Stimulated activated CD4-positive, alpha-beta T cell treated with anti-CD3 and anti-CD28 coated beads, Interleukin-15, amount 100 ng/mL, for 48 hours (primary cell): ENCODE results near the gene SPI1.
"Not testable (repeated sequence)": the region's sequence is repeated elsewhere in the genome, so short reads cannot be mapped to it uniquely, and the experiment has no call there.

Experiments
- DNase-seq, 2 donors: peaks; one replicate each; pipeline ENCODE4 v3.0.0-alpha.2; 2020; ENCODE audit warnings: low read depth in 2 of 2

Gene SPI1

GRCh38 chr11:47326198-47326597 lies 52.1 kb downstream of the SPI1 start:
- no peak for DNase-seq

DNA sequence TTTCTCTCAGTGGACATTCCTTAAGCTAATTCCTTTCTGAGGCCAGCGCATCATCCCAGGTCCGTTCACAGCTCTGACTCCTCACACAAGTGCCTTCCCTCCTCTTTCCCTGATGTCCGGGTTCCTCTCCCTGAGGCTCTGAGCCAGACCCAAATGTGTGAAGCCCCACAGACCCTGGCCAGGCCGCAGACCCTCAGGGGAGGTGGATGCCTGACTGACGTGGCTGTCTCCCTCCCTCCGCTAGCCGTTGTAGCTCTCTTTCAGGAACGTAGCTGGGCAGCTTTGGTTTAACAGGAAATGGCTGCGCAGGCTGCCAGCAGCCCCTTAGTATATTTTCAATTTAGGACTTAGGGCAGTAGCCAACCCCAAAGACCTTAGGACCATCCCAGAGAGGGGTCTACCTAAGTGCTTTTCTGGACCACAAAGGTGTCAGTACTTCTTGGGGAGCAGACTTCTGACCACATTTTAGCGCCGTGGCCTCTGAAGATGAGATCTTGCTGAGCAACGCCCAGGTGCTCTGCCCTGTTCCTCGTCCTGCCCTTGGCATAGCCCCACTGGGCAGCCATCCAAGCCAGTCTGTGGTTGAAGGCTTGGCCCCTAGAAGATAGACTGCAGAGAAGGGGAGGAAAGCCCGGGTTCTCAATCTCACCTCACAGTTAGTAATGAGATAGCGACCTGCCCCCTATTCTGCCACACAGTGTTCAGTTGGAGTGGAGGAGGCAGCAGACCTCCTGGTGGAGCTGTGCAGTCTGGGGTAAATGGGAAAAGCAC lies 52.9 kb downstream of the SPI1 start:
- no peak for DNase-seq

GRCh38 chr11:47324520-47324919 lies 53.8 kb downstream of the SPI1 start:
- DNase-seq: no peak

DNA sequence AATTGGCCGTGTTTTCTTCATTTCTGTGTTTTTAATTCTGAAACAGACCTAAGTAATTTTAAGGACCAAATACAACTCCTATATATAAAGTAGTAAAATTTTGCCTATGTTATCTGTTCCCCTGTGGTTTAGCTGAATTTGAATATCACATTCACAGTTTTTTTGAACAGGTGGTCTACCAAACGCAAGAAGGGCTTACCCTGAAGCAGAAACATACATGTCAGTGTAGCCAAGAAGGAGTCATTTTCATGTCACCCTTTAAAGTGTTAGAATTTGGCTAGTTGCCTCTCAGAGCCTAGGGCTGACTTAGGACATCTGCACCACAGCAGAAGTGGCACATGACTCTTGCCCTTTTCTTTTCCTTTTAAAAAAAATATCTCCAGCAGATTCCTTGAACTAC lies 60.2 kb downstream of the SPI1 start:
- DNase-seq: no peak

- no peak for DNase-seq
Observed at GRCh38 chr11:47317064-47317828, 61.1 kb downstream of the SPI1 start.

- not testable (repeated sequence) for DNase-seq
Observed at GRCh38 chr11:47316501-47316900, 61.8 kb downstream of the SPI1 start.

- DNase-seq: no peak
Observed at GRCh38 chr11:47314992-47315391, 63.4 kb downstream of the SPI1 start.

DNA sequence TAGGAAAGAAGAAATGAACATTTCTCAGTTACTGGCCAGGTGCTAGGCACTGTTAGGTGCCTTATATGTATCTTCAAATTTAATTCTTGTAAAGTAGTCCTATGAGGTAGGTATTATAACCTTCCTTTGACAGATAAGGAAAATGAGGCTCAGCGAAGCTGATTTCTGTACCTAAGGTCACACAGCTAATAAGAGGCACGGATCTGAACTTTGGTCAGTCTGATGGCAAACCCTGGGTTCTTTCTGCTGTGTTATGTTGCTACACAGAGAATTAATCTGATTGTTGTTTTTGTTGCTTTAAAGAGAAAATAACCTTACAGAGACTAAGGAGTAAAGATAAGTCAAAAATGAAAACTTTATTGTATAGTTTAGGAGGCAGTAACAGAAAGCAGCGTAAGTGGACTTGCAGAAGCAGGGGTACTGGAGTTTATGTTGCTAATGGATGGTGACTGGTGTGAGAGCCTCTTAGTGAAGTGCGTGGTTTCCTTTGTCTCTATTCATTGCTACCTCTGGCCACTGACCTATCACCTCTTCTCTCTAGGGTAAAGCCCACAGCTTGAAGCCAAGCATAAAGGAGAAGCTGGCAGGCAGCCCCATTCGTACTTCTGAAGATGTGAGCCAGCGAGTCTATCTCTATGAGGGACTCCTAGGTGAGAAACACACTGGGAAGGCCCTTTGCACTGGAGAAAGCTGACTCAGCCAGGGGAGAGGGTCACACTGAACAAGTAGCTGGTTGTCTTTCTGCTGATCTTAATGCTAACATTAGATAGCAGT lies 70.1 kb downstream of the SPI1 start:
- DNase-seq: no peak

- no peak for DNase-seq
Observed at GRCh38 chr11:47306484-47306844, 71.9 kb downstream of the SPI1 start.

DNA sequence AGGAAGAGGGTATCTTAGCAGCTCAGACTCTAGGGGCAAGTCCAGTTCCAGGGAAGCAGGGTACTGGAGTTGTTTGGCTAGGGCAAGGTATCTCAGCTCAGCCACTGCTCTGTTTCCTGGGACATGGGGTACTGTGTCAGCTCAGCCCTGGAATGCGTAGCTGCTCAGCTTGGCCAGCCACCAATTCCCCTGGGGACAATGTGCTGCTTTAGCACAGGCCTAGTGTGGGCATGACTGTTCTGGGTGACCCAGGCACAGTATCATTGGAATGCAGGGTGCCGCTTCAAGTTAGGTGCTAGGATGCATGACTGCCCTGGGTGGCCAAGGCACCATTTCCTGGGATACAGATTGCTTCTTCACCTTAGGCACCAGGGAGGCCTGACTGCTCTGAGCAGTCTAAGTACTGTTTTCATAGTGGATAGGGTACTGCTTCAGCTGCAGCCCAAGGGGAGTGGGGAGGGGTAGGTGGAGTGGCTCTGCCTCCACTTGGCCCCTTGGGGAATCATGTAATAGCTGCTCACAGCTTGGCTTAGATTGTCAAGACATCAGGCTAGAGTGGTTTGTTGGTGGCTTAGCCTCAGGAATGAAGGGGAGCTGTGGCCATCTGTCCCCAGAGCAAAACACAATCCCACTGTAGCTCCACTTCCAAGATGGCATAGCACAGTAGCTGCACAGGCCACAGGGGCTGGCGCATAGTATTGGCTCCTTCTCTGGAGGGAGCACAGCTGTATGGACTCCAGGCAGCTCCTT lies 72.4 kb downstream of the SPI1 start:
- no peak for DNase-seq
